OCI-LY1 (cell line): ENCODE results near the gene NCAM1.

ENCODE experiments used
- CTCF ChIP-seq: fragments of 200-600 bp; sonication (generic), shearing (Covaris generic); IDR thresholded peaks from 2 replicates; pipeline ENCODE4 v1.5.1; 2017; ENCODE audit warnings: mild to moderate bottlenecking, antibody characterized with exemption, low read length, moderate library complexity, mixed read lengths
- EZH2 ChIP-seq: fragments of 200-600 bp; sonication (generic), shearing (Covaris generic); IDR thresholded peaks from 2 replicates; pipeline ENCODE4 v1.8.0; 2017; ENCODE audit warnings: borderline replicate concordance, mixed run types, mild to moderate bottlenecking, antibody characterized with exemption, low read length, moderate library complexity, mixed read lengths

- no peak for TF ChIP-seq CTCF
- no peak for TF ChIP-seq EZH2
These were observed 363.0 kb downstream of the NCAM1 start for GRCh38 chr11:113324250-113324649.
